SKM-1 (cell line): ENCODE results near the gene RAB11A.

Source experiments
- DNase-seq: peaks from one replicate; lab custom pipeline; 2025; ENCODE audit not compliant: unreplicated experiment; lab: John Stamatoyannopoulos, UW

RAB11A gene

DNA sequence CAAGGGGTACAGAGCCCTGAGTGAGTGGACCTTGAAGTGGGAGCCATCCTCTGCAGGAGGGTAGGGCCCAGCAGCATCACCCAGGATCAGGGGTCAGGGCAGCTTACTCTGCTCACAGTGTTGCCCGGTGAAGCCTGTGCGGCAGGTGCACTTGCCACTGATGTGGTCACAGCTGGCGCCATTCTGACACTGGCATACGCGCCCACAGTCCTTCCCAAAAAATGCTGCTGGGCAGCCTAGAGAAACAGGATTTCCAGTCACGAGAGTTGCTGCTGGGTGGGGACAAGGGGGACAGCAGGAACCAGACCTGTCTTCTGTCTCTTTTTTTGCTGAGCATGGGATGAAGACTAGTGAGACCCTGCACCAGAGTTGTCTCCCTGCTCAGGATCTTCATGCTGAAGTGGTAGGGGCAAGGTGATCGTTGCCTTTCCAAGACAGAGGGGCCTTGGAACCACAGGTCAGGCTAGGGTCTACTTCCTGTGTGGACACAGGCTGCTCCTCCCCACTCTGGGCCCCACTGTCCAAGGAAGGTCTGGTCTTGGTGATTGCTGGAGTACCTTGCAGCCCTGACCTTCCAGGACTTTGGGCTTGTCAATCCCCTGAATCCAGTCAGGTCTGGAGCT lies 46.9 kb downstream of the RAB11A start:
- no peak for DNase-seq

DNA sequence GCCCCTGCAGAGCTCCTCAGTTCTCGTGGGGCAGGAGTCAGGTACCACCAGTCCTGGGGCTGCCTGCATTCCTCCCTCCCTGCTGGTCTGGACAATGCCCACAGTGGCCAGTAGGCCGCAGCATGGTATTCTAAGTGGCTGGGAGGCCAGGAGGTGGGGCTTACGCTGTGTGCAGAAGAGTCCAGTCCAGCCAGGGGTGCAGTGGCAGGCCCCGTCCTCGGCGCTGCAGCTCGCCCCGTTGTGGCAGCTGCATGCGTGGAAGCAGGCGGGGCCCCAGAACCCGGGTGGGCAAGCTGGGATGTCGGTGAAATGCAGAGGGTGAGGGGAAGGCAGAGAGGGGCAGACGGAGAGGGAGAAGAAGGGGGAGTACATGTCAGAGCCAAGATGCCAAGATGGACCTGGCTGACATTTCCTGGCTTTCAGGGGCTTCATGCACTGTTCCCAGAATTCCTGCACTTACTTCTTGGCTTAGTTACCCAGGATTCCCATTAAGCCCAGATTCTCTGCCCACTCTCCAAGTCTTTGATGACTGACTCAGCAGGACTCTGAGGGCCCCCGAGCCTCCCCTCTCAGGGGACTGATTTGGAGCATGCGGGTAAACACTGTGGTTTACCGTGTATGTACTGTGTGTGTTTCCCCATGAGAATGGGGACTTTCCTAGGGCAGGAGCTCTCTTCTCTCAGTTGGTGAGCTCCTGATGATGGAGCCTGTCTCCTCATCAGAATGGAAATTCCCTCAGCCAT lies 47.5 kb downstream of the RAB11A start:
- no peak for DNase-seq

DNA sequence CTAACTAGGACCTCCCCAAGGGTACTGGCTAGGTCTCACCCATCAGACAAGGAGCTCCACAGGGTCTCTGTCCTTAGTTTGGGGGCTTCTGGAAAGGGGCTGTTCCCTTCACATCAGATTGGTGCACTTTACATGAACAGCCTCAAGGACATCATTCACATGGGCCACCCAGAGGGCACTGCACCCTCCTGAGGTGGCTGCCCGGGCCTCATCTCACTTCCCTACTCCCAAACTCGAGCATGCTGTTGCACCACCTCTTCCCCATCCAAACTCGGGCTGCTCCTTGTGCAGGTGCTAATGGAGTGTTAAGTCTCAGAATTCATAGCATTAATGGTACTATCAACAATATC lies 48.1 kb downstream of the RAB11A start:
- DNase-seq, result no peak

DNA sequence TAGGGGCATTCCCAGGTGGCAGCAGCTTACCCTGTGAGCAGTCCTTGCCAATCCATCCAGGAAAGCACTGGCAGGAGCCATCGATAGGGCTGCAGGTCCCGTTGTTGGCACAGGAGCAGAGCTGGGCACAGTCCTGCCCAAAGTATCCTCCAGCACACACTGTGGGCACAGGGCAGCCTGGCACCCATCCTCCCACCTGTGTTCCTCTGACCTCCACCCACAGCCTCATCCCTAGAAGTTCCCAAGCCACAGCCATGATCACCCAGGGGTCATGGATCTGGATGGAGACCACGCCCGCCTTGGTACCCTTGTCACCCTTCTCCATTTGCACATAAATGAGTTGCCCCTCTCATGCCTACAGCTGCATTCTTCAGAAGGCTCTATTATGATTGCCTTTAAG lies 48.6 kb downstream of the RAB11A start:
- DNase-seq, result no peak

DNA sequence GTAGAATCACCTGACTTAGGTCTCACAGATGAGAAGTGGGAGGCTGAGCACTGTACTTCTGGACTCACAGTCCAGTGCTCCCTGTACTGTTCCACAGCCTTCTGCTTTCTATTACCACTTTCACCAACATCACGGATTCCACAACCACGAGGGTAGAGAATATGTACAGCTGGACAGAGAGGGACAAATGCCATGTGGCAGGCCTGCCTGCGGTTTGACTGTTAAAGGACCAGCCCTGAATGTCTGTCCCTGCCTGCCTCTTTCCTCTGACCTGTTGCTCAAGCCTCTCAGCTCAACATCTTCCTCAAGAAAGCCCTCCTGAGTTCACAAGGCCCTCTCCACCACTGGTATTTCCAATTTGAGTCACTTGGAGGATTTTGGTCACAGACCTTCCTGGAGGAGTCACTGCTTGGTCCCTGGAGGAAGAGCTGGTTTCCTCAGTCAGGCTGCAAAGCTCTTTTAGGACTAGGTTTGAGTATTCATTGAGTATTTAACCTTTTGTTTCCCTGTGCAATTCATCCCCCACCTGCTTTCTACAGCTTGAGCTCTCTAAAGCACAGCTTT lies 49.1 kb downstream of the RAB11A start:
- DNase-seq, result no peak

DNA sequence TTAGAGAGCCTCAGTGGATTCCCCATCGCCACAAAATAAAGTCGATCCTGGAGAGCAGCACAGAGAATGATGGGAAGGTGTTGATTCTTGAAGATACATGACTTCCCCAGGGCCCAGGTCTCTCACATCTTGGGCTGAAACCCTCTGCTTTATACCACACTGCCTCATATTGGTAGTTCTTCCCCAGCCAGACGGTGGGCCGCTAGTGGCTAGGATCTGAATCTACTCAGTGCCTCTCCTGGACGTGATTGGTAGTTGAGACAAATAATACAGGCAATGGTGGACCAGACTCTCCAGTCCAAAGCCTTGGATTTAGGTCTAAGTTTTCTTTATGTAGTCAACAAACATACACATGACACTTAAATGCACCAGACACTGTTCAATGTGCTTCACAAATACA lies 49.7 kb downstream of the RAB11A start:
- no peak for DNase-seq

DNA sequence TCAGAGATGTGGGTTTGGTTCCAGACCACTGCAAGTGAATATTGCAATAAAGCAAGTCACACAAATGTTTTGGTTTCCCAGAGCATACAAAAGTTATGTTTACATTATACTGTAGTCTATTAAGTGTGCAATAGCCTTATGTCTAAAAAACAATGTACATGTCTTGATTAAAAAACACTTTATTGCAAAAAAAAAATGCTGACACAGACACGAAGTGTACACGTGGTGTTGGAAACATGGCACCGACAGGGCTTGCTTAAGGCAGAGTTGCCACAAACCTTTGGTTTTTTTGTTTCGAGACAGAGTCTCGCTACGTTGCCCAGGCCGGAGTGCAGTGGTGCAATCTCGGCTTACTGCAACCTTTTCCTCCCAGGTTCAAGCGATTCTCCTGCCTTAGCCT lies 50.1 kb downstream of the RAB11A start:
- no peak for DNase-seq

DNA sequence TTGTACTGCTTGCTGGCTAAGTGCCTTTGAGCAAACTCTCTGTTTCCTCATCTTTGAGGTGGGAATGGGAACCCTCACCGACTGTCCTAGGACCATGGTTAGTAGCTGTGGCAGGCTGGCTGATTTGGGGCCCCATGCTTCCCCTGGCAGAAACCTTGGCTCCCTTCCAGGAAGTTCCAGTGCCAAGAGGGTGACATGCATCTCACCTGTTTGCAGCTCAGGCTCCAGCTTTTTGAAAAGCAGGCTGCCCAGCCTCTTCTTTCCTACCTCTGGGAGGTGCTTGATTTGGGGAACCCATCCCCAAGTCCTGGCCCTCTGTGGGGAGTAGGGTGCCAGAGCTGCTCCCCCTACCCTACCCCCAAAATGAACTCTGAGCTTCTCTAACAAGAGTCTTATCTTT lies 50.8 kb downstream of the RAB11A start:
- no peak for DNase-seq

DNA sequence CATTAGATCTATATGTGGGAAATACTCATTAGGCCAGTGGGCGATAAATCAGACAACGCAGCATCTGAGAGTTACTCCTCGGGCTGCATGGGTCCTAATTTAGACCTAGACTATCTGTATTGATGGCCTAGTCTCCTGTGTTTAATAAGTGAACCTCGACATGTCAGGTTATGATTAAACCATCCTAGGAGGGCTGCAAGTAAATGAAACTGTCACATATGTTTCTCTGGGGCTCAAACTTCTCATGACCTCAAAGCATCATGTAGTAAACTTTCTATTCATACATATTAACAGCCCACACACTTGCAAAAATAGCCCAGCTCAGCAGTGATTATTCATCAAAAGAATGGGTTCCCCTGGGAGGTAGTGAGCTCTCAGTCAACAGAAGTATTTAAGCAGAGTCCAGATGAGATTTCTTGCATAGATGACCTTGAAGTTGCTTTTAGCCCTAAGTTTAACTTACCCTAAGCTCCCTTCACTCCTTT lies 51.6 kb downstream of the RAB11A start:
- no peak for DNase-seq

DNA sequence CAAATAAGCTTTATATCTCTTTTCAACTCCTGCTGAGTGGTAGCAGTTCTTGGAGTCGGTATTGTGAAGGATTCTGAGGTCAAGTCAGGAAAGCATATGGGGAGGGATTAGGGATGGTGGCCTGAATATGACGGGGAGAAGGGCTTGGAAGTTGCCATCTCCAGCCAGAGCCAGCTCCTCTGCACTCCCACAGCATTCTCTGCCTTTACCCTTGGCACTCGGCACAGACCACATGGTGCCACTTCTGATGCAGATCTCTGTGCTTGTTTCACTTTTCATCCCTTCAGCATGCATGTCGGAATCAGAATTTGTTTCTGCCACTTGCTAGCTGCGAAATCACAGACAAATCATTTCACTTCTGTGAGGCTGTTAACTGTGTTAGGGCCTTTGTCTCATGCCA lies 52.5 kb downstream of the RAB11A start:
- DNase-seq, result no peak

DNA sequence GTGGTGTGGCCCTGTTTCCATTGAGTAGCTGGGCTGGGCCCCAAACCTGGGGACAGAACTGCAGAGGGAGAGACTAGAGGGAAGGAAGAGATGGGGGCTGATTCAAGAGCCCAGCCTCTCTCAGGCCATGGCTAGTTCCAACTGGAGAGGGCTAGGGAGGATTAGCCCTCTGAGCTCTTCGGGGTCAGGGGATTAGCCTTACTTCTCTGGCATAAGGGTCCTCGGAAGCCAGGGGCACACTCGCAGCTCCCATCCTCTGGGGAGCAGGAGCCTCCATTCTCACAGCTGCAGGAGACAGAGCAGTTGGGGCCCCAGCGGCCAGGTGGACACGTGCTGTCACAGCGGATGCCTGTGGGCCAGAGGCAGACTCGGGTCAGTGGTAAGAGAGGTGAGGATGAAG lies 53.3 kb downstream of the RAB11A start:
- no peak for DNase-seq

DNA sequence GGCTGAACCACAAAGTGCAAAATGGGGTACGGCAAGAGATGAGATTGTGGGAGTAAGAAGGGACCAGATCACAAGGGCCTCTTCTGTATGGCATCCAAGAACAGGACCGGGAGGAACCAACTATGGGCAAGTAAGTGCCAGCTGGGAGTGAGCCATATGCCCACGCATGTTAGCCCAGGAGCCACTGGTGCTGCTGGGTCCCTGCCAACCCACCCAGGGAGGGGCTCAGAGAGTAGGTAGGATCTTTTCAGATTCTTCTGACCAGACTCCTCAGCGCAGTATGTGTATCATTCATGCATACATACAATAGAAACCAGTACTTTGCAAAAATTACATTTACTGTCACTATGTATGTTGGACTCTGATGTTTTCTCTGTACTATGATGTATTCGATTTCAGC lies 54.0 kb downstream of the RAB11A start:
- no peak for DNase-seq

DNA sequence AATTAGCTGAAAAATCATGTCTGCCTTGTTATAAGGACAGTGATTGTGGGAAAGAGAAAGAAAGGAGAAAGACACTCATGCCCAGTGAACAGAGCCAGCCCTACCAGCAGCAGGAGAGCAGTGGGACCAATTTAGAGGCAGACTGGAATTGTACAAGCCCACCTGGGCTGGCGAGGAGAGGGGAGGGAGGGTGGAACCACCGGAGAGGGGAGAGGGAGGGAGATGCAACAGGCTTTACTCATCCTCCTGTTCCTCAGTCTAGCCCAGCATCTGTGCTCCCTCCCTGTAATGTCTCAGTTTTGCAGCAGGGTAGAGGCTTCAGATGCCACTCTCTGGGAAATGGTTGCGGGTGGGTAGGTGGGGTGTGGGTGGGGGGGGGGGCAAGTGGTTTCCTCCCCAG lies 54.7 kb downstream of the RAB11A start:
- DNase-seq, result no peak

DNA sequence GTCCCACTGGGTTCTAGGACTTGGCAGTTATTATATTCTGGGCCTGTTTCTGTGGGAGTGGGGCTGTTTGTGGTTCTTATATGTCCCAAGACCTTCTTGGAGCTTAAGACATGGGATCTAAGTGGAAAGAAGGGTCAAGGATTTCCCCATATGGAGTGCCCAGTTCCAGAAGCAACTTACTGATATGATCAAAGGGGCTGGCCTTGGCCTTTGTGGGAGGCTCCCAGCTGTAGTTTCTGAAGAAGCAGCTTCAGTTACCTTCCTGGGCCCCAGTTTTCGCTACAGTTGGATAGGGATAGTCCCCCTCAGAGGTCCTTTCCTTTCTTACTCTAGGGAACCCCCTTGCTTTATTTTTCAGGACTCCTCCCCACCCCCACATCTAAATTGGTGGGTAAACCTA lies 56.0 kb downstream of the RAB11A start:
- no peak for DNase-seq

DNA sequence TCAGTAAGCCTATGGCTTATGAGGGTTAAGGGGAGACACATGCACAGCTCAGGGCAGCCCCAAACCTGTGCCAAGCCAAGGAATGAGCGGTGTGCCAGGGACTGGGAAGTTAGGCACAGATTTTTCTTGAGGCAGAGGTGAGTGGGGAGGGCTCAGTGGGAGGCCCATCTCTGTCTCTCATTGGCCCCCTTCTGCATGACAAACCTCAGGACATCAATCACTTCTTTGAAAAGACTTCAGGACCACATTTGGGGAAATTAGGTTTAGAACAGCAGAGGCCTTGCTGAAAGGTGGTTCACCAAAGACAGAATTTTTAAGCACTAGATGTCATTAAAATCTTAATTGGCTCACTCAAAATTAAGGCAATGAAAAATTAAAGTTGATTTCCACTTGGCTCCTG lies 57.2 kb downstream of the RAB11A start:
- DNase-seq, result no peak

DNA sequence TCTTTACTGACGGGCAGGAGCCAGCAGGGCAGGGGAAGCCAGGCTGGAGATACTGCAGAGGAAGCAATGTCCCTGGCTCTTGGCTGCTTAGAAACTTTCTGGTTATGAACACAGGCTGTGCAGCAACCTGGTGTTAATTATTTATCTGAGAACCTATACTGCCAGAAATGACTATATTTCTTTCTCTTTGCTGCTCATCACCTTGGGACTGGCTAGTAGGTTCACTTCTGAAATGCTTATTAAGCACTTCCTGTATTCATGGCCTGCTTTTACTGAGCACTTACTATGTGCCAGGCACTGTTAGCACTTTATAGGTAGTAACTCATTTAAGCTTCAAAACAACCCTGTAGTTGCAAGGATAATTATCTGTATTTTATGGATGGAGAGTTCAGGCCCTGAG lies 57.6 kb downstream of the RAB11A start:
- no peak for DNase-seq

DNA sequence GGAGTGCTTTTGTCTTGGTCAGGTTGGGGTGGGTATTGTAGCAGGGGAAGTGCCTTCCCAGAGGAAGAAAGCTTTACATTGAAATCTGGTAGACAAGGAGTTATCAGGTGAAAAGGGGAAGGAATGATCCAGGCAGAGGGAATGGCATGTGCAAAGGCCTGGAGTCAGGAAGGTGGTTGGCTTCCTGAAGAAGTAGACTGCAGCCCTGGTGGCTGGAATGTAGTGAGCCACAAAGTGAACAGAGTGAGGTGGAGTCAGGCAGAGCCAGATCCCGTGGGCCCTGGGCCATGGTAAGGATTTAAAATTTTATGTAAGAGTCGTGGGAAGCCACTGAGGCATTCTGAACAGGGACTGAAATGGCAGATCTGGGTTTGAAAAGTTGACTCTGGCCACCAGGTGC lies 58.3 kb downstream of the RAB11A start:
- DNase-seq, result no peak

DNA sequence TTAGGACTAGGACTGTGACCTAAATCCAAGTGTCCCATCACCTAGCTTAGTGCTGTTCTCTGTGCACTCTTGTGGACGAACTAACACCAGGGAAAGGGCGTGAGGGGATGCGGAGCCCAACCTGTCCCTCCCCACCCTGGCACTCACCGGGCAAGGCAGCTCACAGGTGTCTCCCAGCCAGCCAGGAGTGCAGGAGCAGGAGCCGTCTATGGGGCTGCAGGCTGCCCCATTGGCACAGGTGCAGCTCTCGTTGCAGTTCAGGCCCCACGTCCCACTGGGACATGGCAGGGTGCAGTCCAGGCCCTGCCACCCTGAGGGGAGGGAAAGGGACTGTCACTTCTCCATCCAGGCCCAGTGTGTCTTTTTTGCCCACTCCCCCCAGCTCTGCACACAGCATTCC lies 60.3 kb downstream of the RAB11A start:
- no peak for DNase-seq

DNA sequence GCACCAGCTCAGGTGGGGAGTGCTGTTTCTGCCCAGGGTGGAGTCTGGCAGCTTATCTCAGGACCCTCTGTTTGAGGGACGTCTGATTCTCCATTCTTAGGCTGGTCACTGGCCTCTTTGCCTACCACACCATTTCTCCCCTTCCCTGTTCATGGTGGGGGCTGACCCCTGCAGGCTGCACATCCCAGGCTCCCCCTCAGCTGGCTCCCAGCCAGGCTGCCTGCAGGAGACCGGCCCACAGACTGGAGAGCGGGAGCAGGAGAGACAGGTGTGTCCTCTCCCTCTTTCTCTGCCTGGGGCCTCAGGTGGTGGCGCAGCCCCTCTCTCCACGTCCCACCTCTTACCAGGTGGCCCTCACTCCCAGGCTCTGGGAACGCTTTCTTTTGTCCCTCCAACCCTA lies 60.8 kb downstream of the RAB11A start:
- no peak for DNase-seq

DNA sequence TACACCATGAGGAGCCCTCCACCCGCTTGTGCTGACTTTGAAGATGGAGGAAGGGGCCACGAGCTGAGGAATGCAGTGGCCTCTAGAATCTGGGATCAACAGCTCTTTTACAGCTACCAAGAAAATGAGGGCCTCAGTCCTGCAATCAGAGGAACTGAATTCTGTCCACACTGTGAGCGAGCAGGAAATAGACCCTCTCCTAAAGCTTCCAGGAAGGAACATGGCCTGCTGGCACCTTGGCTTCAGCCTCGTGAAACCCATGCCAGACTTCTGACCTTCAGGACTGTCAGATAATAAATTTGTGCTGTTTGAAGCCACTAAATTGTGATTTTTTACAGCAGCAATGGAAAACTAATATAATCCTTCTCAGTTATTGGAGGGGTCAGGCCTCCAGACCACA lies 61.9 kb downstream of the RAB11A start:
- no peak for DNase-seq

DNA sequence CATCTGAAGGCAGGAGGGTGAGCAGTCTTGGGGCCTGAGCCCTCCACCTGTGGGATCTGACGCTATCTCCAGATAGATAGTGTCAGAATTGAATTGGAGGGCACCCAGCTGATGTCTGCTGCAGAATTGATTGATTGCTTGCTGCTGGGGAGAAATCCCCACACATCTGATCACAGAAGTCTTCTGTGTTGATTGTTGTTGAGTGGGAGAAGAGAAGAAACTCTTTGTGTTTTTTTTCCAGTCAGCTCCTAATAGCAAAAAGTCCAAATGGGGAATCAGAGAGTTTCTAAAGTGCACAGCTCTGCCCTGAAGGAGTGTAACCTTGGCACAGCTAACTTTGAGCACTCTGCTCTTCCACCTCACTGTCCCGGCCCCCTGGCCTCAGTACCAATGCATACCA lies 66.1 kb downstream of the RAB11A start:
- DNase-seq, result no peak

DNA sequence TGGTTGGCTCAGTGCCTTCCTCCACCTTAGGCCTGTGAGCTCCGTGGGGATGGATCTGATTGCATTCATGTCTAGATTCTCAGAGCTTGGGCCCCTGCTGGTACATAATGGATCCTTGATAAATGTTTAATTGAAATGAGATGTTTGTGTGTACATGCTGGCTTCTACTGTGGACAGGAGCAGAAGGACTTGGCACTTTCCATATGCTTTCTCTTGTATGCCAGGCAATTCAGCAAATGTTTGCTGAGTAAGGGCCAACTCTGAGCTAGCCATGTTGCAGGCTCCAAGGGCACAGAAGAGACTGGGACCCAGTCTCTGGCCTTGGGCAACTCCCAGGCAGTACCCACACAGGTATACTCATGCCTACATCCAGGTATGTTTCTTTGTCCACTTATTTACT lies 67.0 kb downstream of the RAB11A start:
- DNase-seq, result no peak

DNA sequence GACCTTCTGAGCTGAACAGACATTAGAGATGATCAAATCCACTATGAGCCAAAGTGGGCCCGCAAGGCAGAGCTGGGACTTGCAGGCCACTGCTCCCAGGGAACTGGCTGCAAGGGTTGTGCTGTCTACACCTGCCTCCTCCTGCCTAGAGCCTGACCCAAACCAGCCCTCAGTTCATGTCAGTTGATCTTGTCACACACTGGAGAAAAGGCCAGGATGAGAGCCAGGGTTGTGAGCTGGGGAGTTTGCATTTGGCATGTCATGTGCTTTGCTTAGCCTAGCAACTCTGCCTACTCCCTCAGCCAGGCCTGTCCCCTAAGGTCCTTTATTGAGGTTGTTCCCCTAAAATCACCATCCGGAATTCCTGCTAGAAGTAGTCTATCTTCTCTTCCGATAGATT lies 67.8 kb downstream of the RAB11A start:
- no peak for DNase-seq
